ENCODE measurements around the gene LRIG3.

DNA sequence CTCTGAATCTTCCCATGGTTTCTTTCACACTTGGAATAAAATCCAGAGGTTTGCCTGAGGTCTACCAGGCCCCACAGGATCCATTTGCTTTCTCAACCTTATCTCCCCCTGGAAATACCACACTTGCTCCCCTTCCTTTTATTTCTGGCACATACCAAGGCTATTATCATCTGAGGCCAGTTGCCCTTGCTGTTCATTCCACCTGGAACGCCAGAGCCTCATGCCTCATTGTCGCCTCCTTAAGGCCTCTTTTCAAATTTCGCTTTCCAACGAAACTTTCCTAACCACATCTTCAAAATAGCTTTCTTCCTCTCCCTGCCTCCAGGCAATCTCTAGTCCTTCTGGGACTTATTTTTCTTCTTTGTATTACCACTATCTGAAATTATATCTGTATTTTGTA lies 11.2 kb upstream of the LRIG3 start:
- TF ChIP-seq, protein P1, sequence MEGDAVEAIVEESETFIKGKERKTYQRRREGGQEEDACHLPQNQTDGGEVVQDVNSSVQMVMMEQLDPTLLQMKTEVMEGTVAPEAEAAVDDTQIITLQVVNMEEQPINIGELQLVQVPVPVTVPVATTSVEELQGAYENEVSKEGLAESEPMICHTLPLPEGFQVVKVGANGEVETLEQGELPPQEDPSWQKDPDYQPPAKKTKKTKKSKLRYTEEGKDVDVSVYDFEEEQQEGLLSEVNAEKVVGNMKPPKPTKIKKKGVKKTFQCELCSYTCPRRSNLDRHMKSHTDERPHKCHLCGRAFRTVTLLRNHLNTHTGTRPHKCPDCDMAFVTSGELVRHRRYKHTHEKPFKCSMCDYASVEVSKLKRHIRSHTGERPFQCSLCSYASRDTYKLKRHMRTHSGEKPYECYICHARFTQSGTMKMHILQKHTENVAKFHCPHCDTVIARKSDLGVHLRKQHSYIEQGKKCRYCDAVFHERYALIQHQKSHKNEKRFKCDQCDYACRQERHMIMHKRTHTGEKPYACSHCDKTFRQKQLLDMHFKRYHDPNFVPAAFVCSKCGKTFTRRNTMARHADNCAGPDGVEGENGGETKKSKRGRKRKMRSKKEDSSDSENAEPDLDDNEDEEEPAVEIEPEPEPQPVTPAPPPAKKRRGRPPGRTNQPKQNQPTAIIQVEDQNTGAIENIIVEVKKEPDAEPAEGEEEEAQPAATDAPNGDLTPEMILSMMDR (IDR thresholded peaks at IDR 0.05; ENCODE audit: insufficient read depth, low read length): no peak
- TF ChIP-seq, protein P2, sequence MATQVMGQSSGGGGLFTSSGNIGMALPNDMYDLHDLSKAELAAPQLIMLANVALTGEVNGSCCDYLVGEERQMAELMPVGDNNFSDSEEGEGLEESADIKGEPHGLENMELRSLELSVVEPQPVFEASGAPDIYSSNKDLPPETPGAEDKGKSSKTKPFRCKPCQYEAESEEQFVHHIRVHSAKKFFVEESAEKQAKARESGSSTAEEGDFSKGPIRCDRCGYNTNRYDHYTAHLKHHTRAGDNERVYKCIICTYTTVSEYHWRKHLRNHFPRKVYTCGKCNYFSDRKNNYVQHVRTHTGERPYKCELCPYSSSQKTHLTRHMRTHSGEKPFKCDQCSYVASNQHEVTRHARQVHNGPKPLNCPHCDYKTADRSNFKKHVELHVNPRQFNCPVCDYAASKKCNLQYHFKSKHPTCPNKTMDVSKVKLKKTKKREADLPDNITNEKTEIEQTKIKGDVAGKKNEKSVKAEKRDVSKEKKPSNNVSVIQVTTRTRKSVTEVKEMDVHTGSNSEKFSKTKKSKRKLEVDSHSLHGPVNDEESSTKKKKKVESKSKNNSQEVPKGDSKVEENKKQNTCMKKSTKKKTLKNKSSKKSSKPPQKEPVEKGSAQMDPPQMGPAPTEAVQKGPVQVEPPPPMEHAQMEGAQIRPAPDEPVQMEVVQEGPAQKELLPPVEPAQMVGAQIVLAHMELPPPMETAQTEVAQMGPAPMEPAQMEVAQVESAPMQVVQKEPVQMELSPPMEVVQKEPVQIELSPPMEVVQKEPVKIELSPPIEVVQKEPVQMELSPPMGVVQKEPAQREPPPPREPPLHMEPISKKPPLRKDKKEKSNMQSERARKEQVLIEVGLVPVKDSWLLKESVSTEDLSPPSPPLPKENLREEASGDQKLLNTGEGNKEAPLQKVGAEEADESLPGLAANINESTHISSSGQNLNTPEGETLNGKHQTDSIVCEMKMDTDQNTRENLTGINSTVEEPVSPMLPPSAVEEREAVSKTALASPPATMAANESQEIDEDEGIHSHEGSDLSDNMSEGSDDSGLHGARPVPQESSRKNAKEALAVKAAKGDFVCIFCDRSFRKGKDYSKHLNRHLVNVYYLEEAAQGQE (IDR thresholded peaks at IDR 0.05; ENCODE audit: insufficient replicate concordance, low read depth): no peak
- TF ChIP-seq POLR2AphosphoS5 (IDR thresholded peaks at IDR 0.05; ENCODE audit: low read depth): no peak
